H54 (cell line): ENCODE data around the gene PHKA2.

Source experiments
- DNase-seq: peaks from one replicate; pipeline ENCODE4 v3.0.0; 2011; ENCODE audit warnings: low spot score, mixed read lengths; ENCODE audit not compliant: insufficient read length
- FAIRE-seq: peaks from 3 replicates; lab custom pipeline; 2011; peaks lifted over from hg19 to GRCh38; lab: Jason Lieb, UNC
- POLR2A ChIP-seq: IDR thresholded peaks from 2 replicates; pipeline ENCODE4 v1.6.1; 2011; ENCODE audit warnings: low read depth, mild to moderate bottlenecking, low read length

Gene PHKA2

GRCh38 chrX:18934708-18935107 is 49.2 kb downstream of the PHKA2 start:
- TF ChIP-seq POLR2A, result no peak
- no peak for DNase-seq
- FAIRE-seq, result no peak

- no peak for TF ChIP-seq POLR2A
- DNase-seq, result no peak
- no peak for FAIRE-seq
These were observed 50.3 kb downstream of the PHKA2 start for GRCh38 chrX:18933617-18934016.

- FAIRE-seq, result no peak
- DNase-seq, result peak; percentile 2
- TF ChIP-seq POLR2A, result no peak
These were observed 51.9 kb downstream of the PHKA2 start for GRCh38 chrX:18931972-18932371.

GRCh38 chrX:18929775-18930174 is 54.1 kb downstream of the PHKA2 start:
- TF ChIP-seq POLR2A, result no peak
- DNase-seq, result no peak
- FAIRE-seq, result no peak

- no peak for TF ChIP-seq POLR2A
- FAIRE-seq, result no peak
- DNase-seq, result no peak
These were observed 56.4 kb downstream of the PHKA2 start for GRCh38 chrX:18927558-18927957.

- DNase-seq (no peak), FAIRE-seq (no peak)
- no peak for TF ChIP-seq POLR2A
These were observed 59.3 kb downstream of the PHKA2 start for GRCh38 chrX:18924507-18925088.

GRCh38 chrX:18920566-18920965 is 63.3 kb downstream of the PHKA2 start:
- DNase-seq (no peak), FAIRE-seq (no peak)
- no peak for TF ChIP-seq POLR2A

- DNase-seq, result no peak
- no peak for FAIRE-seq
- no peak for TF ChIP-seq POLR2A
These were observed 63.8 kb downstream of the PHKA2 start for GRCh38 chrX:18920079-18920478.

GRCh38 chrX:18917831-18918230 is 66.1 kb downstream of the PHKA2 start:
- FAIRE-seq, result no peak
- no peak for DNase-seq
- TF ChIP-seq POLR2A, result no peak

GRCh38 chrX:18906286-18906685 is 77.6 kb downstream of the PHKA2 start:
- no peak for FAIRE-seq
- no peak for TF ChIP-seq POLR2A
- DNase-seq, result no peak

- no peak for FAIRE-seq
- no peak for TF ChIP-seq POLR2A
- DNase-seq, result no peak
These were observed 83.4 kb downstream of the PHKA2 start for GRCh38 chrX:18900401-18900976.

- no peak for FAIRE-seq
- TF ChIP-seq POLR2A, result no peak
- no peak for DNase-seq
These were observed 84.0 kb downstream of the PHKA2 start for GRCh38 chrX:18899796-18900380.

- no peak for DNase-seq
- TF ChIP-seq POLR2A, result no peak
- FAIRE-seq, result no peak
These were observed 85.4 kb downstream of the PHKA2 start for GRCh38 chrX:18898492-18898891.

GRCh38 chrX:18898091-18898490 is 85.8 kb downstream of the PHKA2 start:
- TF ChIP-seq POLR2A, result no peak
- no peak for FAIRE-seq
- DNase-seq, result no peak

- FAIRE-seq, result no peak
These were observed 86.3 kb downstream of the PHKA2 start for GRCh38 chrX:18897611-18898010.

More at GRCh38 chrX:18897611-18898010, 86.3 kb downstream of the PHKA2 start:
- TF ChIP-seq POLR2A, result no peak
- no peak for DNase-seq
